Mesodermal cell (in vitro differentiated cells): ENCODE results near the gene KRT72.
"Not testable (repeated sequence)": the region's sequence is repeated elsewhere in the genome, so short reads cannot be mapped to it uniquely, and the experiment has no call there.

Experiments
- H3K27ac ChIP-seq: 2 replicates; pipeline ENCODE4 v1.7.0; 2013; ENCODE audit warnings: mild to moderate bottlenecking, low read depth, low read length, moderate library complexity; ENCODE audit not compliant: severe bottlenecking
- H3K36me3 ChIP-seq: 2 replicates; pipeline ENCODE4 v1.7.1; 2013; ENCODE audit warnings: mild to moderate bottlenecking, low read length, moderate library complexity; ENCODE audit not compliant: control insufficient read depth, insufficient read depth
- H3K4me1 ChIP-seq: one replicate; pipeline ENCODE4 v1.7.1; 2013; ENCODE audit warnings: mild to moderate bottlenecking, low read length; ENCODE audit not compliant: insufficient read depth, control insufficient read depth, poor library complexity, severe bottlenecking
- H3K4me3 ChIP-seq: 2 replicates; pipeline ENCODE4 v1.7.0; 2013; ENCODE audit warnings: low read length, control low read depth, mild to moderate bottlenecking; ENCODE audit not compliant: insufficient read depth, poor library complexity, severe bottlenecking; ENCODE audit errors: extremely low read depth
- H3K9me3 ChIP-seq: 2 replicates; pipeline ENCODE4 v1.7.1; 2013; ENCODE audit warnings: mild to moderate bottlenecking, low read length, moderate library complexity; ENCODE audit not compliant: control insufficient read depth
- WGBS, 2 experiments: methylation state at CpG; one replicate each; pipeline ENCODE4 v1.1.5; 2013; ENCODE audit warnings: missing lambda C conversion rate in 2 of 2; ENCODE audit not compliant: insufficient coverage in 2 of 2; 5-methylcytosine and 5-hydroxymethylcytosine counted together

KRT72 gene

DNA sequence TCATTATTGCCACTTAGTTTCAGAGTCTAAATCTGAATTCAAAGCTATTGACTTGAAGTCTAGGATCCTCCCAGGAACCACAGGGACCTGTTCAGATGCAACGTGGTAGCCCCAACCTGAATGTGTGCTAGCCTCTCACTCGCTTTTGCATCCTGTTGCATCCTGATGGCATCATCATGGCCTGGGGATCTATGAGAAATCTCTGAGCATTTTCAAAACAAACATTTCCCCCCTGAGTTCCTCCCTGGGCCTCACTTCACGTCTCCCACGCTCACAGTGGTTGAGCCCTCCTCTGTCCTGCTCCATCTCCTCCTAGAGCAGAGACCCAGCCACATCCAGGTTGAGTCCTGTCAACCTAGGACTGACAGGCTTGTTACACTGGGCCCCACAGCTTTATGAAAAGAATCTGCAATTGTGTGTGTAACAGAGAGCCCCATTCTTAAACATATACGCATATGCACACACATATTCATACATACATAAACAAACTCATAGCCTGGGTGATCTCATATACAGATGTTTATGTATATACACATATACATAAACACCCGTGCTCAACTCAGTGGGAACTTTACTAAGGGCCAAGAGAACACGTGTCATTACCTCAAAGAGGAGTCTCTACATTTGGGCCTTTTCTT, 5.4 kb upstream of the KRT72 start:
- H3K4me3 ChIP-seq, result no peak overlapping the region
- 87 to 90% methylated on average over 5 to 6 of the region's 7 CpGs for WGBS, 2 experiments

DNA sequence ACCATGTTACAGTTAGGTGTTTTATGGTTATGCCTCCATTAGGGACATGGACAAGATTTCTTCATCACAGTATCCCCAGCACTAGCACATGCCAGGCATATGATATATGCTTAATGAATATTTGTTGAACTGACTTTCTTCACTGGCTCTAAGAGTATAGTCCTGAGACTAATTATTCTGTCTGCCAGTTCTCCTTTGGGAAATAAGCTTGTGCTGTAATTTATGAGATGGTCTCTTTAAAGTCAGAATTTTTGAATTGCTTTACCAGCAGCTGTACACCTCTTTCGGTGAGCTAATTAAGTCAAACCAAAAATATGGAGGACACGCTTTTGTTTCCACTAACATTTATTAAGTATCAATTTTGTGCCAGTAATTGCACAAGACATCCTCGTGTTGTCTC, 4.8 kb upstream of the KRT72 start:
- no peaks in the 10 kb centered on the region for H3K4me1 ChIP-seq
- H3K9me3 ChIP-seq, result no peaks in the 10 kb centered on the region
- WGBS, 2 experiments, result 62 to 70% methylated on average over 2 of the region's 3 CpGs
- H3K27ac ChIP-seq, result no peak overlapping the region
- no peak overlapping the region for H3K4me3 ChIP-seq
- H3K36me3 ChIP-seq, result no peaks in the 10 kb centered on the region

More for the DNA sequence above, 5.4 kb upstream of the KRT72 start:
- Histone ChIP-seq H3K27ac (no peak overlapping the region), H3K36me3 (no peaks in the 10 kb centered on the region), H3K9me3 (no peaks in the 10 kb centered on the region), H3K4me1 (no peaks in the 10 kb centered on the region)

DNA sequence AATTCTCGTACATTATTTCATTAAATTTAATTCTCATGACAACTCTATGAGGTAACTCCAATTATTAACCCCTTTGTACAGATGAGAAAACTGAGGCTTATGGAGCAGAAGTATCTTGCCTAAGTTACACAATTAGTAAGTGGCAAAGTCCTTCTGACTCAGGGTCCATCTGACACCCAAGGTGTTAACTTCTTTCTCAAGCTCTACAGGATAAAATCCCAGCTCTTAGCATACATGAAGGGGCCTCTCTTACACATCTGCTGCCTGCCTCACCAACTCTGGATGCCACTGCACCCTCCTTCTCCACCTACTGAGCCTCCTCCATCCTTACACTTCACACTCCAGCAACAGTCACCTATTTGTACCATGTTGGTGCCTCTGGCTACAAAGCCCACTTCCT, 4.3 kb upstream of the KRT72 start:
- no CpG with 5 or more reads among the region's 1 CpG for WGBS, 2 experiments

GRCh38 chr12:52604859-52605258, 3.6 kb upstream of the KRT72 start:
- H3K9me3 ChIP-seq, result no peaks in the 10 kb centered on the region
- H3K4me1 ChIP-seq, result no peaks in the 10 kb centered on the region
- H3K36me3 ChIP-seq, result no peaks in the 10 kb centered on the region
- no peak overlapping the region for H3K27ac ChIP-seq
- H3K4me3 ChIP-seq, result no peak overlapping the region

More for the DNA sequence above, 4.3 kb upstream of the KRT72 start:
- no peaks in the 10 kb centered on the region for H3K36me3 ChIP-seq
- no peaks in the 10 kb centered on the region for H3K4me1 ChIP-seq
- no peak overlapping the region for H3K4me3 ChIP-seq
- no peak overlapping the region for H3K27ac ChIP-seq
- H3K9me3 ChIP-seq, result no peaks in the 10 kb centered on the region

GRCh38 chr12:52603314-52603713, 2.1 kb upstream of the KRT72 start:
- Histone ChIP-seq H3K36me3 (no peaks in the 10 kb centered on the region), H3K27ac (no peak overlapping the region), H3K9me3 (no peaks in the 10 kb centered on the region), H3K4me1 (no peaks in the 10 kb centered on the region), H3K4me3 (no peak overlapping the region)
- WGBS, 2 experiments, result 45 to 100% methylated on average over 1 to 2 of the region's 2 CpGs

- 90 to 91% methylated on average over 3 to 5 of the region's 5 CpGs for WGBS, 2 experiments
- no peaks in the 10 kb centered on the region for H3K36me3 ChIP-seq
Observed at GRCh38 chr12:52602552-52602951, 1.3 kb upstream of the KRT72 start.

DNA sequence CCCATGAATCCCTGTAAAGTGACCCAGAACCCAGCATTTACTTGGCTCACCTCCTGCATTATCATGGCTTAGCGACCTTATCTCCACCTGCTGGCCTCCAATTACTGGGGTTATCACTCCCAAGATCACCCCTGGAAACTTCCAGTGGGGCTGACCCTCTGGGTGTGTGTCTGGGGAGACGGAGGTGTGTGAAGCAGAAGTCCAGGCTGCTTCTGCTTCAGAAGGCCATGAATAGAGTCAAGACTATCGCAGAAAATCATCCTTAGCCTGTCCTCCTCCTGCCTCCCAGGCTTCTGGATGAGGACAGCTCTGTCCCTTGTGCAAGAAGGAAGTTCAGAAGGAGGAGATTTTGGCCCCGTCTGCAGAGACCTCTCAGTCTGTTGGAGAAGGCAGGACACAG, 408 bp upstream of the KRT72 start:
- H3K4me3 ChIP-seq, result no peak overlapping the region
- no peak overlapping the region for H3K27ac ChIP-seq
- WGBS, 2 experiments, result 67 to 91% methylated on average over 1 of the region's 4 CpGs
- no peaks in the 10 kb centered on the region for H3K36me3 ChIP-seq
- H3K4me1 ChIP-seq, result no peaks in the 10 kb centered on the region
- H3K9me3 ChIP-seq, result no peaks in the 10 kb centered on the region

More at GRCh38 chr12:52602552-52602951, 1.3 kb upstream of the KRT72 start:
- Histone ChIP-seq H3K4me3 (no peak overlapping the region), H3K27ac (no peak overlapping the region), H3K4me1 (no peaks in the 10 kb centered on the region), H3K9me3 (no peaks in the 10 kb centered on the region)

GRCh38 chr12:52600475-52600874, 788 bp downstream of the KRT72 start:
- H3K27ac ChIP-seq, result no peak overlapping the region
- no peaks in the 10 kb centered on the region for H3K9me3 ChIP-seq
- H3K4me1 ChIP-seq, result no peaks in the 10 kb centered on the region
- H3K36me3 ChIP-seq, result no peaks in the 10 kb centered on the region
- 85 to 98% methylated on average over 8 to 11 of the region's 12 CpGs for WGBS, 2 experiments
- H3K4me3 ChIP-seq, result no peak overlapping the region

GRCh38 chr12:52600071-52600470, 1.2 kb downstream of the KRT72 start:
- Histone ChIP-seq H3K27ac (no peak overlapping the region), H3K4me3 (no peak overlapping the region), H3K36me3 (no peaks in the 10 kb centered on the region), H3K9me3 (no peaks in the 10 kb centered on the region), H3K4me1 (no peaks in the 10 kb centered on the region)
- 50 to 69% methylated on average over 1 of the region's 2 CpGs for WGBS, 2 experiments

DNA sequence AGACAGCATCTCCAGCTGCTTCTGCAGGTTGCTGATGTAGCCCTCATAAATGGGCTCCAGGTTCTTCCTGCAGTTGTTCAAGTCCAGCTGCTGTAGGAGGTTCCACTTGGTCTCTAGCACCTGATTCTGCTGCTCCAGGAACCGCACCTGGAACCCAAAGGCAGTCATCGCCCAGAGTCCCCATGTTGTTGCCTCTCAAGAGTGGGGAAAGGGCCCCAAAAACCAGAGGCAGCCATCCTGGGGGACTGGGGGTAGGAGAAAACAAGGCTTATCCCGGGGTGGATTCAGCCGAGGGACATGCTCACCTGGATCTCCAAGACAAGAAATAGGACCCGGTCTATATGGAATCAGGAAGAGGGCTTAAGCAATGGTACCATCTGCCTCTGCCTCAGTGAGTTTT, 2.3 kb downstream of the KRT72 start:
- H3K36me3 ChIP-seq, result no peaks in the 10 kb centered on the region
- no peak overlapping the region for H3K4me3 ChIP-seq
- H3K9me3 ChIP-seq, result no peaks in the 10 kb centered on the region
- 85 to 89% methylated on average over 5 of the region's 5 CpGs for WGBS, 2 experiments
- no peaks in the 10 kb centered on the region for H3K4me1 ChIP-seq
- no peak overlapping the region for H3K27ac ChIP-seq

DNA sequence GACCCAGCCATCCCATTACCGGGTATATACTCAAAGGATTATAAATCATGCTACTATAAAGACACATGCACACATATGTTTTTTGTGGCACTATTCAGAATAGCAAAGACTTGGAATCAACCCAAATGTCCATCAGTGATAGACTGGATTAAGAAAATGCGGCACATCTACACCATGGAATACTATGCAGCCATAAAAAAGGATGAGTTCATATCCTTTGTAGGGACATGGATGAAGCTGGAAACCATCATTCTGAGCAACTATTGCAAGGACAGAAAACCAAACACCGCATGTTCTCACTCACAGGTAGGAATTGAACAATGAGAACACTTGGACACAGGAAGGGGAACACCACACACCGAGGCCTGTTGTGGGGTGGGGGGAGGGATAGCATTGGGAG, 7.0 kb downstream of the KRT72 start:
- WGBS, 2 experiments, result 100% methylated on average over 1 of the region's 4 CpGs; no CpG with 5 or more reads in 1 of the 2 experiments
- H3K27ac ChIP-seq, H3K4me1 ChIP-seq, H3K36me3 ChIP-seq, H3K9me3 ChIP-seq, H3K4me3 ChIP-seq: not testable (repeated sequence)
